ENCODE data around the gene GART. TPM values are rescaled to one million over a fixed set of nuclear protein-coding genes. Genes with fewer than 3 reads are reported as not detected.

The GART gene
- total and polyA plus RNA-seq, 10 of the 15 experiments (the other 5 are each of a cell fraction or from before 2014, with no cell fraction given), result 44.7 to 178 (median 106) TPM

DNA sequence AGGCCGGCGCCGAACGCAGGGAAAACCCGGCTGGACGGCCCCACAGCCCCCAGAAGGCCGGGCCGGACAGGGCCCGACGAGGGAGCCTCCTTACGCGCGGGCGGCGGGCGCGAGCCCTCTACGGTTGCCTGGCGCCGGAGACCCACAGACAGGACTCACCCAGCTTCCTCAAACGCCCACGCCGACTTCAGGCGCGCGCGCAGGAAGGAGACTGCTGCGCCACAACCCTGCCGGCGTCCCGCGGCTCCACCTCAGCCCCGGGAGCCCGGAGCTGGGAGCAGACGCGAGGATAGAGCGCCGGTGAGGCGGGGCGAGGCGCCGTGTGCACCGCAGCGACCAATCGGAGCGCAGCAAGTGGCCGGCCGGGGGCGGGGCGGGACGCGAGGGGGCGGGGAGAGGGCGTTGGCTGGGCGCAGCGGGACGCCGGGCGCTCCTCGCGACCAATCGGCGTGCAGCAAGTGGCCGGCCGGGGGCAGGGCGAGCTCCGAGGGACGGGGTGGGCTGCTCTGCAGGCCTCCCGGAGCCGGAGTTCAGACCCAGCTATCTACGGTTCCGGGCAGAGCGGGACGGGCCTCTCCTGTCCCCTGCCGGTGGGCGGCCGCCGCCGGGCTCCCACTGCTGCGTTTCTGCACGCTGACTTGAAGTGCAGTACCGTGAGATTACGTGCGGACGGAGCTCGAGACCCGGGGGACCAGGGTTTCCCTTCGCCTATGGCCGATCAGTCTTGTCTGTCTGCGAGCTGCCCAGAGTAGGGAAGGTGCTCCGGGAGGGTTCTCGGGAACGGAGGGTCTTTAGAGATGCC, 62.0 kb downstream of the GART start, which contains the start of gene TMEM50B (continued):
- 0 out of 2 replicates have a peak, but pooled peaks have one; percentile 16 for TF ChIP-seq TBL1XR1 (IDR thresholded peaks at IDR 0.05; ENCODE audit: low read depth, low read length)
- no peak for TF ChIP-seq NFYA (IDR thresholded peaks at IDR 0.05; ENCODE audit: borderline replicate concordance, low read depth, low read length)
- 0 out of 2 replicates have a peak, but pooled peaks have one; percentile 47 for TF ChIP-seq RFX5 (IDR thresholded peaks at IDR 0.05; ENCODE audit: low read depth, low read length)
- no peak for TF ChIP-seq ZNF384 (IDR thresholded peaks at IDR 0.05; ENCODE audit: borderline replicate concordance, low read depth, low read length)
- TF ChIP-seq SIN3A (IDR thresholded peaks at IDR 0.05; ENCODE audit: low read depth, low read length), result peak; percentile 85
- TF ChIP-seq ZNF217 (IDR thresholded peaks at IDR 0.05), result no peak
- TF ChIP-seq, protein P1, sequence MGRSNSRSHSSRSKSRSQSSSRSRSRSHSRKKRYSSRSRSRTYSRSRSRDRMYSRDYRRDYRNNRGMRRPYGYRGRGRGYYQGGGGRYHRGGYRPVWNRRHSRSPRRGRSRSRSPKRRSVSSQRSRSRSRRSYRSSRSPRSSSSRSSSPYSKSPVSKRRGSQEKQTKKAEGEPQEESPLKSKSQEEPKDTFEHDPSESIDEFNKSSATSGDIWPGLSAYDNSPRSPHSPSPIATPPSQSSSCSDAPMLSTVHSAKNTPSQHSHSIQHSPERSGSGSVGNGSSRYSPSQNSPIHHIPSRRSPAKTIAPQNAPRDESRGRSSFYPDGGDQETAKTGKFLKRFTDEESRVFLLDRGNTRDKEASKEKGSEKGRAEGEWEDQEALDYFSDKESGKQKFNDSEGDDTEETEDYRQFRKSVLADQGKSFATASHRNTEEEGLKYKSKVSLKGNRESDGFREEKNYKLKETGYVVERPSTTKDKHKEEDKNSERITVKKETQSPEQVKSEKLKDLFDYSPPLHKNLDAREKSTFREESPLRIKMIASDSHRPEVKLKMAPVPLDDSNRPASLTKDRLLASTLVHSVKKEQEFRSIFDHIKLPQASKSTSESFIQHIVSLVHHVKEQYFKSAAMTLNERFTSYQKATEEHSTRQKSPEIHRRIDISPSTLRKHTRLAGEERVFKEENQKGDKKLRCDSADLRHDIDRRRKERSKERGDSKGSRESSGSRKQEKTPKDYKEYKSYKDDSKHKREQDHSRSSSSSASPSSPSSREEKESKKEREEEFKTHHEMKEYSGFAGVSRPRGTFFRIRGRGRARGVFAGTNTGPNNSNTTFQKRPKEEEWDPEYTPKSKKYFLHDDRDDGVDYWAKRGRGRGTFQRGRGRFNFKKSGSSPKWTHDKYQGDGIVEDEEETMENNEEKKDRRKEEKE (IDR thresholded peaks at IDR 0.05), result no peak
- TF ChIP-seq, protein P2, sequence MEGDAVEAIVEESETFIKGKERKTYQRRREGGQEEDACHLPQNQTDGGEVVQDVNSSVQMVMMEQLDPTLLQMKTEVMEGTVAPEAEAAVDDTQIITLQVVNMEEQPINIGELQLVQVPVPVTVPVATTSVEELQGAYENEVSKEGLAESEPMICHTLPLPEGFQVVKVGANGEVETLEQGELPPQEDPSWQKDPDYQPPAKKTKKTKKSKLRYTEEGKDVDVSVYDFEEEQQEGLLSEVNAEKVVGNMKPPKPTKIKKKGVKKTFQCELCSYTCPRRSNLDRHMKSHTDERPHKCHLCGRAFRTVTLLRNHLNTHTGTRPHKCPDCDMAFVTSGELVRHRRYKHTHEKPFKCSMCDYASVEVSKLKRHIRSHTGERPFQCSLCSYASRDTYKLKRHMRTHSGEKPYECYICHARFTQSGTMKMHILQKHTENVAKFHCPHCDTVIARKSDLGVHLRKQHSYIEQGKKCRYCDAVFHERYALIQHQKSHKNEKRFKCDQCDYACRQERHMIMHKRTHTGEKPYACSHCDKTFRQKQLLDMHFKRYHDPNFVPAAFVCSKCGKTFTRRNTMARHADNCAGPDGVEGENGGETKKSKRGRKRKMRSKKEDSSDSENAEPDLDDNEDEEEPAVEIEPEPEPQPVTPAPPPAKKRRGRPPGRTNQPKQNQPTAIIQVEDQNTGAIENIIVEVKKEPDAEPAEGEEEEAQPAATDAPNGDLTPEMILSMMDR (IDR thresholded peaks at IDR 0.05 in 2 of 3, conservative IDR thresholded peaks at IDR 0.05 in 1 of 3; ENCODE audit: control insufficient read depth in 2 of 3, extremely low read depth in 1 of 3, insufficient read depth in 1 of 3, low read depth in 3 of 3, low read length in 3 of 3), result peak; percentile 25 to 52 (median 33); a peak in 4 of 6 replicates
- TF ChIP-seq HDAC2 (IDR thresholded peaks at IDR 0.05), result no peak
- TF ChIP-seq TCF7 (IDR thresholded peaks at IDR 0.05; ENCODE audit: borderline replicate concordance), result no peak
- TF ChIP-seq CREM (IDR thresholded peaks at IDR 0.05; ENCODE audit: low read depth), result no peak
- peak; percentile 12; the same call in 1 of the 2 replicates for TF ChIP-seq RAD21 (IDR thresholded peaks at IDR 0.05; ENCODE audit: insufficient read depth, low read depth, low read length)
- TF ChIP-seq CBX5 (IDR thresholded peaks at IDR 0.05; ENCODE audit: low read depth), result no peak
- TF ChIP-seq SUZ12 (IDR thresholded peaks at IDR 0.05; ENCODE audit: unreplicated experiment), result no peak
- peak; percentile 49 for TF ChIP-seq MEF2B (IDR thresholded peaks at IDR 0.05; ENCODE audit: partially characterized antibody, poor library complexity, severe bottlenecking)
- TF ChIP-seq FOXM1 (IDR thresholded peaks at IDR 0.05; ENCODE audit: low read depth, low read length), result no peak
- TF ChIP-seq POLR2AphosphoS5 (IDR thresholded peaks at IDR 0.05; ENCODE audit: low read length), result peak; percentile 86
- TF ChIP-seq PAX8 (IDR thresholded peaks at IDR 0.05), result no peak
- peak; percentile 87 for TF ChIP-seq LARP7 (IDR thresholded peaks at IDR 0.05)
- TF ChIP-seq RCOR1 (conservative IDR thresholded peaks at IDR 0.05; ENCODE audit: low read depth, low read length), result no peak
- TF ChIP-seq HDAC6 (IDR thresholded peaks at IDR 0.05; ENCODE audit: unreplicated experiment), result peak; percentile 12
- TF ChIP-seq, protein P3, sequence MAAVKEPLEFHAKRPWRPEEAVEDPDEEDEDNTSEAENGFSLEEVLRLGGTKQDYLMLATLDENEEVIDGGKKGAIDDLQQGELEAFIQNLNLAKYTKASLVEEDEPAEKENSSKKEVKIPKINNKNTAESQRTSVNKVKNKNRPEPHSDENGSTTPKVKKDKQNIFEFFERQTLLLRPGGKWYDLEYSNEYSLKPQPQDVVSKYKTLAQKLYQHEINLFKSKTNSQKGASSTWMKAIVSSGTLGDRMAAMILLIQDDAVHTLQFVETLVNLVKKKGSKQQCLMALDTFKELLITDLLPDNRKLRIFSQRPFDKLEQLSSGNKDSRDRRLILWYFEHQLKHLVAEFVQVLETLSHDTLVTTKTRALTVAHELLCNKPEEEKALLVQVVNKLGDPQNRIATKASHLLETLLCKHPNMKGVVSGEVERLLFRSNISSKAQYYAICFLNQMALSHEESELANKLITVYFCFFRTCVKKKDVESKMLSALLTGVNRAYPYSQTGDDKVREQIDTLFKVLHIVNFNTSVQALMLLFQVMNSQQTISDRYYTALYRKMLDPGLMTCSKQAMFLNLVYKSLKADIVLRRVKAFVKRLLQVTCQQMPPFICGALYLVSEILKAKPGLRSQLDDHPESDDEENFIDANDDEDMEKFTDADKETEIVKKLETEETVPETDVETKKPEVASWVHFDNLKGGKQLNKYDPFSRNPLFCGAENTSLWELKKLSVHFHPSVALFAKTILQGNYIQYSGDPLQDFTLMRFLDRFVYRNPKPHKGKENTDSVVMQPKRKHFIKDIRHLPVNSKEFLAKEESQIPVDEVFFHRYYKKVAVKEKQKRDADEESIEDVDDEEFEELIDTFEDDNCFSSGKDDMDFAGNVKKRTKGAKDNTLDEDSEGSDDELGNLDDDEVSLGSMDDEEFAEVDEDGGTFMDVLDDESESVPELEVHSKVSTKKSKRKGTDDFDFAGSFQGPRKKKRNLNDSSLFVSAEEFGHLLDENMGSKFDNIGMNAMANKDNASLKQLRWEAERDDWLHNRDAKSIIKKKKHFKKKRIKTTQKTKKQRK (IDR thresholded peaks at IDR 0.05; ENCODE audit: low read depth, low read length), result no peak
- no peak for TF ChIP-seq SREBF1 (IDR thresholded peaks at IDR 0.05; ENCODE audit: low read length)
- TF ChIP-seq TCF12 (IDR thresholded peaks at IDR 0.05; ENCODE audit: low read depth, low read length), result 0 out of 2 replicates have a peak, but pooled peaks have one; percentile 48

All from GM12878 (cell line).